H9 (cell line): Measurements from ENCODE around the gene IL1RAPL2. TPM values are rescaled to one million over a fixed set of nuclear protein-coding genes. Genes with fewer than 3 reads are reported as not detected.
"Not testable (repeated sequence)": the region's sequence is repeated elsewhere in the genome, so short reads cannot be mapped to it uniquely, and the experiment has no call there.

Experiments used
- DNase-seq: peaks from one replicate; pipeline ENCODE4 v3.0.0-alpha.2; 2017
- H2AFZ ChIP-seq: one replicate; pipeline ENCODE4 v1.6.1; 2013; ENCODE audit warnings: mild to moderate bottlenecking, low read length, control low read depth, moderate library complexity
- H2AK5ac ChIP-seq: 2 replicates; pipeline ENCODE4 v1.6.1; 2013; ENCODE audit warnings: low read length, control low read depth, mixed read lengths; ENCODE audit not compliant: insufficient read length
- H2BK120ac ChIP-seq: one replicate; pipeline ENCODE4 v1.6.1; 2013; ENCODE audit warnings: low read depth, mild to moderate bottlenecking, low read length, control low read depth, inconsistent platforms; ENCODE audit not compliant: poor library complexity, severe bottlenecking
- H2BK12ac ChIP-seq: 2 replicates; pipeline ENCODE4 v1.6.1; 2013; ENCODE audit warnings: low read length, control low read depth, mixed read lengths, low read depth; ENCODE audit not compliant: insufficient read length
- H2BK15ac ChIP-seq: 2 replicates; pipeline ENCODE4 v1.6.1; 2013; ENCODE audit warnings: low read depth, low read length, control low read depth
- H2BK20ac ChIP-seq: one replicate; pipeline ENCODE4 v1.6.1; 2013; ENCODE audit warnings: low read depth, mild to moderate bottlenecking, low read length, control low read depth, inconsistent platforms; ENCODE audit not compliant: poor library complexity, severe bottlenecking
- H2BK5ac ChIP-seq: 2 replicates; pipeline ENCODE4 v1.6.1; 2013; ENCODE audit warnings: low read length, control low read depth, mixed read lengths; ENCODE audit not compliant: insufficient read length
- H3K14ac ChIP-seq: 2 replicates; pipeline ENCODE4 v1.6.1; 2013; ENCODE audit warnings: low read length, control low read depth; ENCODE audit not compliant: insufficient read depth
- H3K18ac ChIP-seq: 2 replicates; pipeline ENCODE4 v1.6.1; 2013; ENCODE audit warnings: low read depth, mild to moderate bottlenecking, mixed read lengths, low read length, control low read depth; ENCODE audit not compliant: insufficient read length
- H3K23ac ChIP-seq: 2 replicates; pipeline ENCODE4 v1.6.1; 2013; ENCODE audit warnings: low read length, control low read depth, mixed read lengths, low read depth; ENCODE audit not compliant: insufficient read length
- H3K23me2 ChIP-seq: 2 replicates; pipeline ENCODE4 v1.6.1; 2013; ENCODE audit warnings: low read depth, mild to moderate bottlenecking, mixed read lengths, low read length, control low read depth; ENCODE audit not compliant: insufficient read length, poor library complexity, severe bottlenecking
- H3K27ac ChIP-seq: 2 replicates; pipeline ENCODE4 v1.5.1; 2013; ENCODE audit warnings: low read length, control low read depth, mixed read lengths, low read depth; ENCODE audit not compliant: insufficient read length
- H3K27me3 ChIP-seq: 2 replicates; pipeline ENCODE4 v1.6.1; 2013; ENCODE audit warnings: low read length, control low read depth, inconsistent platforms; ENCODE audit not compliant: insufficient read depth
- H3K4ac ChIP-seq: 2 replicates; pipeline ENCODE4 v1.6.1; 2013; ENCODE audit warnings: low read depth, mild to moderate bottlenecking, control low read depth, inconsistent platforms, low read length, moderate library complexity
- H3K4me1 ChIP-seq: 2 replicates; pipeline ENCODE4 v1.6.1; 2013; ENCODE audit warnings: low read length, control low read depth, inconsistent platforms; ENCODE audit not compliant: insufficient read depth
- H3K4me2 ChIP-seq: 2 replicates; pipeline ENCODE4 v1.6.1; 2013; ENCODE audit warnings: low read length, control low read depth, mixed read lengths; ENCODE audit not compliant: insufficient read length, insufficient read depth
- H3K56ac ChIP-seq: 2 replicates; pipeline ENCODE4 v1.6.1; 2013; ENCODE audit warnings: low read depth, mild to moderate bottlenecking, mixed read lengths, low read length, control low read depth; ENCODE audit not compliant: insufficient read length
- H3K79me1 ChIP-seq: 2 replicates; pipeline ENCODE4 v1.6.1; 2013; ENCODE audit warnings: low read depth, mild to moderate bottlenecking, moderate library complexity, low read length, control low read depth, inconsistent platforms; ENCODE audit not compliant: insufficient read depth, poor library complexity, severe bottlenecking
- H3K79me2 ChIP-seq: 2 replicates; pipeline ENCODE4 v1.6.1; 2013; ENCODE audit warnings: low read length, control low read depth, inconsistent platforms; ENCODE audit not compliant: insufficient read depth
- H3K9ac ChIP-seq: 2 replicates; pipeline ENCODE4 v1.6.1; 2013; ENCODE audit warnings: low read length, control low read depth, mixed read lengths; ENCODE audit not compliant: insufficient read length; ENCODE audit errors: extremely low read depth
- H3K9me3 ChIP-seq: one replicate; pipeline ENCODE4 v1.6.1; 2013; ENCODE audit warnings: low read depth, low read length, inconsistent platforms; ENCODE audit not compliant: control insufficient read depth
- H3T11ph ChIP-seq: one replicate; pipeline ENCODE4 v1.6.1; 2013; ENCODE audit warnings: mild to moderate bottlenecking, low read length, control low read depth, inconsistent platforms
- H4K20me1 ChIP-seq: one replicate; pipeline ENCODE4 v1.6.1; 2013; ENCODE audit not compliant: control insufficient read depth, insufficient read length, insufficient read depth
- H4K5ac ChIP-seq: 2 replicates; pipeline ENCODE4 v1.6.1; 2013; ENCODE audit warnings: low read depth, mild to moderate bottlenecking, mixed read lengths, low read length, control low read depth; ENCODE audit not compliant: insufficient read length
- H4K8ac ChIP-seq: replicated peaks from 2 replicates; pipeline ENCODE4 v1.6.1; 2013; ENCODE audit warnings: low read length, control low read depth, mixed read lengths, low read depth; ENCODE audit not compliant: insufficient read length
- H4K91ac ChIP-seq: 2 replicates; pipeline ENCODE4 v1.6.1; 2013; ENCODE audit warnings: low read depth, mild to moderate bottlenecking, moderate library complexity, mixed read lengths, low read length, control low read depth; ENCODE audit not compliant: insufficient read length
- H3K27ac Mint-ChIP-seq, 3 experiments: 2 replicates in 2 of 3; 3 replicates in 1 of 3; pipeline ENCODE4 v1.8.0; 2020 to 2021; ENCODE audit warnings: mixed read lengths in 3 of 3, mild to moderate bottlenecking in 1 of 3, moderate library complexity in 1 of 3
- H3K27me3 Mint-ChIP-seq: 2 replicates; pipeline ENCODE4 v1.8.0; 2021; ENCODE audit warnings: low read depth, mild to moderate bottlenecking, moderate library complexity, mixed read lengths
- H3K36me3 Mint-ChIP-seq, 3 experiments: 2 replicates in 2 of 3; 3 replicates in 1 of 3; pipeline ENCODE4 v1.8.0; 2020 to 2021; ENCODE audit warnings: low read depth in 3 of 3, mixed read lengths in 3 of 3; ENCODE audit not compliant: insufficient read depth in 1 of 3
- H3K4me1 Mint-ChIP-seq, 2 experiments: 2 replicates each; pipeline ENCODE4 v1.8.0; 2020; ENCODE audit warnings: mixed read lengths in 2 of 2
- H3K4me3 Mint-ChIP-seq, 2 experiments: 2 replicates in 1 of 2; 3 replicates in 1 of 2; pipeline ENCODE4 v1.8.0; 2020 to 2021; ENCODE audit warnings: mild to moderate bottlenecking in 2 of 2, mixed read lengths in 2 of 2, moderate library complexity in 1 of 2
- H3K9me3 Mint-ChIP-seq, 2 experiments: 2 replicates in 1 of 2; 3 replicates in 1 of 2; pipeline ENCODE4 v1.8.0; 2020; ENCODE audit warnings: mild to moderate bottlenecking in 2 of 2, mixed read lengths in 2 of 2, moderate library complexity in 1 of 2
- WGBS: extraction: QIAGEN DNeasy Blood & Tissue Kit; methylation state at CpG from one replicate; pipeline ENCODE4 v1.1.7; 2013; ENCODE audit warnings: missing lambda C conversion rate, low lambda C conversion rate, mixed read lengths; ENCODE audit not compliant: insufficient read length; ENCODE audit errors: extremely low coverage; 5-methylcytosine and 5-hydroxymethylcytosine counted together
- total RNA-seq: library from RNA; stranded (reverse); gene quantifications from 2 replicates; pipeline ENCODE4 v1.2.1, GENCODE V29; 2021
- TF ChIP-seq, protein P1 (sequence below): fragments of 200-600 bp; sonication (generic); conservative IDR thresholded peaks from 3 replicates; pipeline ENCODE4 v1.8.0; 2021; ENCODE audit warnings: antibody characterized with exemption, mild to moderate bottlenecking

The IL1RAPL2 gene
- total RNA-seq, 1 experiment from 2014 or later: not detected

DNA sequence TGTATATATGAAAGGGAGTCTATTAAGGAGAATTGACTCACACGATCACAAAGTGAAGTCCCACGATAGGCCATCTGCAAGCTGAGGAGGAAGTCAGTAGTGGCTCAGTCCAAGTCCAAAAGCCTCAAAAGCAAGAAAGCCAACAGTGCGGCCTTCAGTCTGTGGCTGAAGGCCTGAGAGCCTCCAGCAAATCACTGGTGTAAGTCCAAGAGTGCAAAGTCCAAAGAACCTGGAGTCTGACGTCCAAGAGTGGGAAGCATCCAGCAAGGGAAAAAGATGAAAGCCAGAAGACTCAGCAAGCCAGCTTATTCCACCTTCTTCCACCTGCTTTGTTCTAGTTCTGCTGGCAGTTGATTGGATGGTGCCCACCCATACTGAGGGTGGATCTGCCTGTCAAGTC, 104.1 kb downstream of the IL1RAPL2 start:
- H3K18ac ChIP-seq: no peak overlapping the region
- H3K9ac ChIP-seq: no peak overlapping the region
- H3K27me3 Mint-ChIP-seq: no peaks in the 10 kb centered on the region
- H3K23me2 ChIP-seq: no peaks in the 10 kb centered on the region
- H3K56ac ChIP-seq: no peak overlapping the region
- no peak overlapping the region for H4K8ac ChIP-seq
- no peak overlapping the region for H2AFZ ChIP-seq
- H3K79me2 ChIP-seq: no peaks in the 10 kb centered on the region
- H2BK120ac ChIP-seq: no peak overlapping the region
- H4K91ac ChIP-seq: no peak overlapping the region
- no peak for DNase-seq
- H3K4me1 Mint-ChIP-seq: no peaks in the 10 kb centered on the region
- peak overlapping the region in 1 of 3 experiments; percentile 59; a peak in 1 of 7 replicates for H3K27ac Mint-ChIP-seq
- H3K27ac ChIP-seq: no peak overlapping the region
- no peak overlapping the region for H2AK5ac ChIP-seq
- no peaks in the 10 kb centered on the region for H3K27me3 ChIP-seq
- no peak overlapping the region for H2BK15ac ChIP-seq
- no peak overlapping the region for H3K4me2 ChIP-seq
- H3K9me3 ChIP-seq: no peaks in the 10 kb centered on the region
- no peak overlapping the region for H3K14ac ChIP-seq
- no peak overlapping the region for H3K23ac ChIP-seq
- H2BK5ac ChIP-seq: no peak overlapping the region
- no CpG with 5 or more reads among the region's 4 CpGs for WGBS
- H4K5ac ChIP-seq: no peak overlapping the region
- no peaks in the 10 kb centered on the region for H3K79me1 ChIP-seq
- no peaks in the 10 kb centered on the region for H3K4me1 ChIP-seq
- no peak overlapping the region for H2BK12ac ChIP-seq
- no peak overlapping the region for H3K4ac ChIP-seq
- H2BK20ac ChIP-seq: no peak overlapping the region
- no peak overlapping the region for H3K4me3 Mint-ChIP-seq
- TF ChIP-seq, protein P1, sequence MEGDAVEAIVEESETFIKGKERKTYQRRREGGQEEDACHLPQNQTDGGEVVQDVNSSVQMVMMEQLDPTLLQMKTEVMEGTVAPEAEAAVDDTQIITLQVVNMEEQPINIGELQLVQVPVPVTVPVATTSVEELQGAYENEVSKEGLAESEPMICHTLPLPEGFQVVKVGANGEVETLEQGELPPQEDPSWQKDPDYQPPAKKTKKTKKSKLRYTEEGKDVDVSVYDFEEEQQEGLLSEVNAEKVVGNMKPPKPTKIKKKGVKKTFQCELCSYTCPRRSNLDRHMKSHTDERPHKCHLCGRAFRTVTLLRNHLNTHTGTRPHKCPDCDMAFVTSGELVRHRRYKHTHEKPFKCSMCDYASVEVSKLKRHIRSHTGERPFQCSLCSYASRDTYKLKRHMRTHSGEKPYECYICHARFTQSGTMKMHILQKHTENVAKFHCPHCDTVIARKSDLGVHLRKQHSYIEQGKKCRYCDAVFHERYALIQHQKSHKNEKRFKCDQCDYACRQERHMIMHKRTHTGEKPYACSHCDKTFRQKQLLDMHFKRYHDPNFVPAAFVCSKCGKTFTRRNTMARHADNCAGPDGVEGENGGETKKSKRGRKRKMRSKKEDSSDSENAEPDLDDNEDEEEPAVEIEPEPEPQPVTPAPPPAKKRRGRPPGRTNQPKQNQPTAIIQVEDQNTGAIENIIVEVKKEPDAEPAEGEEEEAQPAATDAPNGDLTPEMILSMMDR: no peak
- peaks cover 4 to 34% of the 10 kb centered on the region in 2 experiments for H3K9me3 Mint-ChIP-seq
- no peaks in the 10 kb centered on the region for H4K20me1 ChIP-seq
- H3K36me3 Mint-ChIP-seq: peaks cover 0 to 2% (median 0%) of the 10 kb centered on the region in 3 experiments; a peak in 2 of 7 replicates
- no peak overlapping the region for H3T11ph ChIP-seq

DNA sequence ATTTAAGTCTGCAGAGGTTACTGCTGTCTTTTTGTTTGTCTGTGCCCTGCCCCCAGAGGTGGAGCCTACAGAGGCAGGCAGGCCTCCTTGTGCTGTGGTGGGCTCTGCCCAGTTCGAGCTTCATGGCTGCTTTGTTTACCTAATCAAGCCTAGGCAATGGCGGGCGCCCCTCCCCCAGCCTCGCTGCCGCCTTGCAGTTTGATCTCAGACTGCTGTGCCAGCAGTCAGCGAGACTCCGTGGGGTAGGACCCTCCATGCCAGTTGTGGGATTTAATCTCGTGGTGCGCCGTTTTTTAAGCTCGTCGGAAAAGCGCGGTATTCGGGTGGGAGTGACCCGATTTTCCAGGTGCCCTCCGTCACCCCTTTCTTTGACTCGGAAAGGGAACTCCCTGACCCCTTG, 111.5 kb downstream of the IL1RAPL2 start:
- not testable (repeated sequence) for H3K9me3 ChIP-seq, H3K4me3 Mint-ChIP-seq, H3K9ac ChIP-seq, H3T11ph ChIP-seq, H3K4ac ChIP-seq, H2BK5ac ChIP-seq, H3K36me3 Mint-ChIP-seq, H4K5ac ChIP-seq, H4K91ac ChIP-seq, H2BK20ac ChIP-seq, H3K27me3 Mint-ChIP-seq, H3K18ac ChIP-seq, H3K4me2 ChIP-seq, H3K56ac ChIP-seq, H4K8ac ChIP-seq, H2AFZ ChIP-seq, H3K4me1 ChIP-seq, H4K20me1 ChIP-seq, H3K23me2 ChIP-seq, H2BK12ac ChIP-seq, H3K79me1 ChIP-seq, H2BK15ac ChIP-seq, H2BK120ac ChIP-seq, H3K79me2 ChIP-seq, H3K14ac ChIP-seq, H3K23ac ChIP-seq, H2AK5ac ChIP-seq, H3K27me3 ChIP-seq, H3K27ac ChIP-seq
- peak; percentile 24 for DNase-seq
- Mint-ChIP-seq H3K4me1 (peaks cover 11 to 17% of the 10 kb centered on the region in 2 experiments), H3K9me3 (peaks cover 5 to 28% of the 10 kb centered on the region in 2 experiments; a peak in 3 of 5 replicates), H3K27ac (peak overlapping the region in 1 of 3 experiments; percentile 80; a peak in 2 of 7 replicates)
- WGBS: no CpG with 5 or more reads among the region's 18 CpGs
